NT2/D1 (cell line): ENCODE data around the gene CCT6A.

Experiments
- SUZ12 ChIP-seq: IDR thresholded peaks from 2 replicates; pipeline ENCODE4 v1.6.1; 2011; ENCODE audit not compliant: insufficient read length, insufficient read depth; ENCODE audit errors: extremely low read depth
- YY1 ChIP-seq: IDR thresholded peaks from 2 replicates; pipeline ENCODE4 v1.6.1; 2011; ENCODE audit not compliant: insufficient read length, insufficient read depth
- ZNF274 ChIP-seq: IDR thresholded peaks from 2 replicates; pipeline ENCODE4 v1.6.1; 2011; ENCODE audit warnings: mild to moderate bottlenecking, low read depth, low read length

DNA sequence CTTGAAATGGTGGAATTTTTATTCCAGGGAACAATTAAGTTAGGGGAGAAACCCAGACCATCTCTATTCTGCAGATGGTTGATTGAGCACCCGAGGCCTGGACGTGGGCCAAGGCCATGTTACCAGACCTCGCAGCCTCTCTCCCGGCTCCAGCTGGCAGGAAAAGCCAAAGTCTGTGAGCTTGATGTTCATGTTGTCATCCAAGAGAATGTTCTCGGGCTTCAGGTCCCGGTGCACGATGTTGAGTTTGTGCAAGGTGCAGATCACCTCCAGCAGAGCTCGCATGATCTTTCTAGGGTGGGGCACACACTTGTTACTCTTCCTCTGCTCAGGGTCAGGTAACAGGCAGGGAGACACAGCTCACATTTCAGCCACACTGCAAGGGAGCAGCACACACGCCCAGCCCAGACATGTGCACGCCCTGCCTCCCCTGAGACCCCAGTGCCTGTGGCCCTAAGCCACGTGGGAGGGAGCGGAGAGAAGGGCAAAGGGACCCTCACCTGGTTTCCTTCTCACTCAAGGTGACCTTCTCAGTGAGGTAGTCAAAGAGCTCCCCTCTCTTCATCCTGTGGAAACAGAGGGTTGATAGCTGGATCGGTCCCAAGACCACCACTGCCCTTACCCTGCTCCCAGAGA lies 31.7 kb downstream of the CCT6A start:
- no peak for TF ChIP-seq YY1
- no peak for TF ChIP-seq ZNF274
- no peak for TF ChIP-seq SUZ12
